Measurements from ENCODE around the gene ARHGAP33.

Gene ARHGAP33

GRCh38 chr19:35775298-35776101 is at the start of gene ARHGAP33:
TSS of gene ARHGAP33 (plus strand) at chr19:35775564. CDS start at chr19:35775659, 95 bp downstream.
- peak; percentile 78 for DNase-seq (ENCODE audit: low read depth)

GRCh38 chr19:35727053-35727955 is 48.1 kb upstream of the ARHGAP33 start:
- DNase-seq (ENCODE audit: low read depth) = no peak

GRCh38 chr19:35727956-35728706 is 47.2 kb upstream of the ARHGAP33 start:
- no peak for DNase-seq (ENCODE audit: low read depth)

- no peak for DNase-seq (ENCODE audit: low read depth)
Observed at GRCh38 chr19:35729021-35729420, 46.3 kb upstream of the ARHGAP33 start.

- DNase-seq (ENCODE audit: low read depth) = no peak
Observed at GRCh38 chr19:35729763-35730162, 45.6 kb upstream of the ARHGAP33 start.

- no peak for DNase-seq (ENCODE audit: low read depth)
Observed at GRCh38 chr19:35730326-35730725, 45.0 kb upstream of the ARHGAP33 start.

- DNase-seq (ENCODE audit: low read depth) = no peak
Observed at GRCh38 chr19:35731353-35731752, 44.0 kb upstream of the ARHGAP33 start.

- no peak for DNase-seq (ENCODE audit: low read depth)
Observed at GRCh38 chr19:35731779-35732405, 43.5 kb upstream of the ARHGAP33 start.

GRCh38 chr19:35732540-35733179 is 42.7 kb upstream of the ARHGAP33 start:
- no peak for DNase-seq (ENCODE audit: low read depth)

GRCh38 chr19:35733180-35734125 is 41.9 kb upstream of the ARHGAP33 start:
- DNase-seq (ENCODE audit: low read depth) = no peak

- DNase-seq (ENCODE audit: low read depth) = no peak
Observed at GRCh38 chr19:35734273-35734672, 41.1 kb upstream of the ARHGAP33 start.

- DNase-seq (ENCODE audit: low read depth) = no peak
Observed at GRCh38 chr19:35734889-35735288, 40.5 kb upstream of the ARHGAP33 start.

- no peak for DNase-seq (ENCODE audit: low read depth)
Observed at GRCh38 chr19:35736913-35737886, 38.2 kb upstream of the ARHGAP33 start.

- DNase-seq (ENCODE audit: low read depth) = no peak
Observed at GRCh38 chr19:35738021-35738886, 37.1 kb upstream of the ARHGAP33 start.

- no peak for DNase-seq (ENCODE audit: low read depth)
Observed at GRCh38 chr19:35738887-35739229, 36.5 kb upstream of the ARHGAP33 start.

- DNase-seq (ENCODE audit: low read depth) = no peak
Observed at GRCh38 chr19:35739275-35740107, 35.9 kb upstream of the ARHGAP33 start.

GRCh38 chr19:35740108-35740422 is 35.3 kb upstream of the ARHGAP33 start:
- DNase-seq (ENCODE audit: low read depth) = no peak
